GM12878 (cell line): ENCODE data around the gene NRP2. TPM values are rescaled to one million over a fixed set of nuclear protein-coding genes. Genes with fewer than 3 reads are reported as not detected.

Source experiments
- ATAC-seq: fragments of 200-7000 bp; cut with Tn5 transposase; 3 replicates; pipeline ENCODE4 v1.9.1; 2020; ENCODE audit warnings: mild to moderate bottlenecking, moderate library complexity
- BruUV-seq: library from RNA; stranded (reverse); fragments of 400-500 nt; replicated peaks from 2 replicates; lab custom pipeline; 2021; lab: Mats Ljungman, UMichigan
- CTCF ChIA-PET: fragments of 300-600 bp; sonication (Branson Sonifier 250); formaldehyde crosslinking; extraction: SDS; loops from one replicate; lab custom pipeline; 2021; ENCODE audit warnings: inconsistent platforms; lab: Yijun Ruan, JAX
- POLR2A ChIA-PET: fragments of 350-600 bp; formaldehyde crosslinking; extraction: SDS; loops from one replicate; lab custom pipeline; 2021; ENCODE audit warnings: inconsistent platforms; lab: Charles Lee
- RAD21 ChIA-PET: fragments of 300-600 bp; sonication (Branson Sonifier 250); formaldehyde crosslinking; loops from one replicate; lab custom pipeline; 2023; ENCODE audit warnings: antibody characterized with exemption; ENCODE audit not compliant: unreplicated experiment; lab: Charles Lee
- SMC1A ChIA-PET: fragments of 300-600 bp; sonication (Branson Sonifier 250); formaldehyde crosslinking; loops from one replicate; lab custom pipeline; 2023; ENCODE audit not compliant: unreplicated experiment, uncharacterized antibody; lab: Charles Lee
- DNase-seq: peaks from one replicate; pipeline ENCODE4 v3.0.0-alpha.2; 2011; ENCODE audit warnings: low read depth, low spot score
- FAIRE-seq: peaks from 3 replicates; lab custom pipeline; 2011; peaks lifted over from hg19 to GRCh38; lab: Jason Lieb, UNC
- H2AFZ ChIP-seq: 2 replicates; pipeline ENCODE4 v1.6.0; 2011; ENCODE audit warnings: low read depth, low read length, control low read depth; ENCODE audit not compliant: control insufficient read depth
- H3K27ac ChIP-seq: 2 replicates; pipeline ENCODE4 v1.5.1; 2011; ENCODE audit warnings: control low read depth; ENCODE audit not compliant: control insufficient read depth, insufficient read depth
- H3K27me3 ChIP-seq, 2 experiments: replicated peaks in 1 of 2; 2 replicates each; pipeline versions ENCODE4 v1.6.0 to v1.6.1; 2011; ENCODE audit warnings: low read length in 1 of 2; ENCODE audit not compliant: control insufficient read depth in 2 of 2, insufficient read depth in 2 of 2
- H3K36me3 ChIP-seq, 2 experiments: 2 replicates each; pipeline ENCODE4 v1.5.1; 2011; ENCODE audit warnings: low read length in 1 of 2; ENCODE audit not compliant: control insufficient read depth in 2 of 2, insufficient read depth in 2 of 2
- H3K4me1 ChIP-seq: 2 replicates; pipeline ENCODE4 v1.6.1; 2011; ENCODE audit warnings: mild to moderate bottlenecking, low read length, moderate library complexity, mixed read lengths; ENCODE audit not compliant: control insufficient read depth, insufficient read depth
- H3K4me2 ChIP-seq: 2 replicates; pipeline ENCODE4 v1.6.0; 2011; ENCODE audit warnings: control low read depth; ENCODE audit not compliant: control insufficient read depth, insufficient read depth
- H3K4me3 ChIP-seq: fragments of 200-600 bp; sonication (generic); 2 replicates; pipeline ENCODE4 v1.5.1; 2016
- H3K79me2 ChIP-seq: 2 replicates; pipeline ENCODE4 v1.6.0; 2011; ENCODE audit warnings: low read length; ENCODE audit not compliant: control insufficient read depth, insufficient read depth
- H3K9ac ChIP-seq: 2 replicates; pipeline ENCODE4 v1.8.0; 2011; ENCODE audit warnings: low read length, control low read depth, mixed read lengths; ENCODE audit not compliant: control insufficient read depth, insufficient read depth
- H3K9me3 ChIP-seq: replicated peaks from 3 replicates; pipeline ENCODE4 v1.5.1; 2011; ENCODE audit warnings: mild to moderate bottlenecking, low read length; ENCODE audit not compliant: control insufficient read depth, insufficient read depth
- H4K20me1 ChIP-seq: 2 replicates; pipeline ENCODE4 v1.6.0; 2011; ENCODE audit not compliant: control insufficient read depth, insufficient read depth
- ATF3 ChIP-seq: IDR thresholded peaks from 2 replicates; pipeline ENCODE4 v1.6.1; 2011; ENCODE audit warnings: low read depth, mild to moderate bottlenecking, low read length, moderate library complexity, borderline replicate concordance; ENCODE audit errors: extremely low read depth
- SUZ12 ChIP-seq: fragments of 200-600 bp; sonication (generic); IDR thresholded peaks from one replicate; pipeline ENCODE4 v1.6.1; 2018; ENCODE audit warnings: antibody characterized with exemption, mild to moderate bottlenecking; ENCODE audit not compliant: unreplicated experiment
- TCF7 ChIP-seq: IDR thresholded peaks from 2 replicates; pipeline ENCODE4 v1.6.1; 2014; ENCODE audit warnings: antibody characterized with exemption, borderline replicate concordance
- ZBED1 ChIP-seq: IDR thresholded peaks from 2 replicates; pipeline ENCODE4 v1.6.1; 2016; ENCODE audit warnings: borderline replicate concordance
- ZNF622 ChIP-seq: fragments of 450-650 bp; IDR thresholded peaks from 2 replicates; pipeline ENCODE4 v1.6.1; 2017; ENCODE audit warnings: mild to moderate bottlenecking, inconsistent platforms
- WGBS: methylation state at CpG from one replicate; pipeline ENCODE4 v1.1.6; 2016; ENCODE audit warnings: low lambda C conversion rate; ENCODE audit not compliant: insufficient replicate concordance, insufficient coverage; ENCODE audit errors: missing lambda C conversion rate; 5-methylcytosine and 5-hydroxymethylcytosine counted together
- in situ Hi-C: fragments of 300-500 bp; cut with MboI; formaldehyde crosslinking; loops from 9 replicates; pipeline ENCODE4 v1.14.3; 2018; ENCODE audit warnings: mixed read lengths
- intact Hi-C: fragments of 100-400 bp; cut with micrococcal nuclease; formaldehyde crosslinking; loops from one replicate; pipeline ENCODE4 v1.14.2; 2022; ENCODE audit not compliant: unreplicated experiment
- polyA plus RNA-seq, 11 experiments: library from polyadenylated mRNA; depleted of rRNA in 4 of 11; unstranded in 6 of 11; stranded (reverse) in 5 of 11; fragments of >200 nt; fragmentation: Nextera tagmentation in 4 of 11; fragmentation: Illumina TruSeq in 1 of 11; extraction: Ambion mirVana in 4 of 11; extraction: Trizol in 1 of 11; gene quantifications; 1 replicate in 1 of 11; 2 replicates in 10 of 11; pipeline versions ENCODE4 v1.2.1 to v1.2.3, GENCODE V29; 2011 to 2016; ENCODE audit warnings: inconsistent platforms in 2 of 11, missing spikeins in 2 of 11, low read depth in 1 of 11
- total RNA-seq, 4 experiments: library from RNA; depleted of rRNA in 3 of 4; stranded (reverse); fragments of >200 nt in 3 of 4; fragmentation: Illumina TruSeq in 1 of 4; extraction: Trizol in 1 of 4; gene quantifications; 2 replicates each; pipeline versions ENCODE4 v1.2.1 to v1.2.3, GENCODE V29; 2013 to 2021

The NRP2 gene
- total and polyA plus RNA-seq, 10 of the 15 experiments (the other 5 are each of a cell fraction or from before 2014, with no cell fraction given) = 0.06 to 1.2 (median 0.46) TPM

- TF ChIP-seq TCF7 (no peak), ZNF622 (no peak)
These were observed 31.4 kb upstream of the NRP2 start (continued) for GRCh38 chr2:205650931-205651330.

DNA sequence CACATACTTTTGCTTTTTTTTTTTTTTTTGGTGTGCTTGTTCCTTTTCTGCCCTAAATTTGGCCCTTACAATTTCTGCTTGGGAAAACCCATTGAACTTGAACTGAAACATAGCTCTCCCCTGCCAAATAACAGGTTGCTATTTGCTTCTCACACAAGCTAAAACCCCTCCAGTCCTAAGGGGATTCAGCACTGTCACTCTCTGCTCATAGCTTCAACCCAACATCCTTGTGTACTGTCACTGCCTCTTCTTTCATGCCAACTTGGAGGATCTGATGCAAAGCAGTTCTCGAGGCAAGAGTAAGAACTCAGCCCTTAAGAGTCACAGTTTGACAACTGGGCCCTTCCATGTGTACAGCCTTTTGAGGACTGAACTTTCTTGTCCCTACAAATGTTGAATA, 30.6 kb upstream of the NRP2 start:
- no peak overlapping the region for H2AFZ ChIP-seq
- ChIA-PET CTCF (interaction anchor here (0.9 to 1.3 kb wide), 2 partner anchors 23 to 1327 kb away, joined by 3 read pairs; no protein-coding TSS in a partner anchor), SMC1A (no interaction called here), POLR2A (no interaction called here), RAD21 (no interaction called here)
- H3K9ac ChIP-seq = no peak overlapping the region
- BruUV-seq = no TSS peak
- ATAC-seq (no peak), DNase-seq (no peak), FAIRE-seq (no peak)
- 0% methylated on average over 1 of the region's 1 CpG for WGBS
- no peak overlapping the region for H3K27ac ChIP-seq
- in situ Hi-C loops (no loop called here), intact Hi-C loops (no loop called here)
- H3K79me2 ChIP-seq = no peaks in the 10 kb centered on the region
- no peaks in the 10 kb centered on the region for H3K9me3 ChIP-seq
- TF ChIP-seq SUZ12 = no peak
- TF ChIP-seq ZBED1 = no peak
- no peak for TF ChIP-seq ATF3
- H3K4me2 ChIP-seq = no peak overlapping the region
- H3K27me3 ChIP-seq = peaks cover 3 to 18% of the 10 kb centered on the region in 2 experiments
- H3K4me3 ChIP-seq = no peak overlapping the region
- no peaks in the 10 kb centered on the region; the same call in 1 of the 2 replicates for H3K4me1 ChIP-seq
- no peaks in the 10 kb centered on the region for H4K20me1 ChIP-seq
- H3K36me3 ChIP-seq = no peaks in the 10 kb centered on the region
